OCI-LY1 (cell line): ENCODE measurements around the gene TRANK1.

Experiments used
- H2AFZ ChIP-seq: fragments of 200-600 bp; sonication (generic), shearing (Covaris generic); 2 replicates; pipeline ENCODE4 v1.6.0; 2014; ENCODE audit warnings: antibody characterized with exemption, mild to moderate bottlenecking, low read length
- H3F3A ChIP-seq: fragments of 200-600 bp; sonication (generic), shearing (Covaris generic); 2 replicates; pipeline ENCODE4 v1.6.0; 2014; ENCODE audit warnings: mild to moderate bottlenecking, antibody characterized with exemption, low read length, moderate library complexity; ENCODE audit not compliant: insufficient read depth
- H3K27ac ChIP-seq: fragments of 200-600 bp; sonication (generic); 2 replicates; pipeline ENCODE4 v1.5.1; 2014; ENCODE audit warnings: low read length, mixed run types, mild to moderate bottlenecking, low read depth; ENCODE audit not compliant: poor library complexity, severe bottlenecking
- H3K27me3 ChIP-seq: fragments of 200-600 bp; sonication (generic); 2 replicates; pipeline ENCODE4 v1.6.0; 2014; ENCODE audit warnings: antibody characterized with exemption, mild to moderate bottlenecking, low read length, moderate library complexity; ENCODE audit not compliant: insufficient read depth
- H3K36me3 ChIP-seq: fragments of 200-600 bp; sonication (generic); 2 replicates; pipeline ENCODE4 v1.6.1; 2014; ENCODE audit warnings: mild to moderate bottlenecking, antibody characterized with exemption, low read length, moderate library complexity, mixed read lengths; ENCODE audit not compliant: insufficient read depth
- H3K4me1 ChIP-seq: fragments of 200-600 bp; sonication (generic); 2 replicates; pipeline ENCODE4 v1.5.1; 2014; ENCODE audit warnings: mild to moderate bottlenecking, low read length, moderate library complexity; ENCODE audit not compliant: insufficient read depth, severe bottlenecking
- H3K4me2 ChIP-seq: fragments of 200-600 bp; sonication (generic), shearing (Covaris generic); 2 replicates; pipeline ENCODE4 v1.6.1; 2014; ENCODE audit warnings: low read length
- H3K4me3 ChIP-seq: fragments of 200-600 bp; sonication (generic); 2 replicates; pipeline ENCODE4 v1.5.1; 2014; ENCODE audit warnings: low read length, low read depth, mild to moderate bottlenecking, mixed read lengths; ENCODE audit not compliant: poor library complexity, severe bottlenecking
- H3K79me2 ChIP-seq: fragments of 200-600 bp; shearing (Covaris generic); 2 replicates; pipeline ENCODE4 v1.6.1; 2016; ENCODE audit warnings: mixed run types, low read length, mixed read lengths; ENCODE audit not compliant: insufficient read depth
- H3K9ac ChIP-seq: fragments of 200-600 bp; sonication (generic), shearing (Covaris generic); 2 replicates; pipeline ENCODE4 v1.6.1; 2014; ENCODE audit warnings: mild to moderate bottlenecking, low read length, mixed read lengths
- H3K9me2 ChIP-seq: fragments of 200-600 bp; sonication (generic), shearing (Covaris generic); 2 replicates; pipeline ENCODE4 v1.6.1; 2014; ENCODE audit warnings: low read depth, mild to moderate bottlenecking, low read length, mixed read lengths
- H3K9me3 ChIP-seq: fragments of 200-600 bp; shearing (Covaris generic); 2 replicates; pipeline ENCODE4 v1.6.1; 2014; ENCODE audit warnings: low read length, mixed read lengths
- H4K20me1 ChIP-seq: fragments of 200-600 bp; sonication (generic), shearing (Covaris generic); 2 replicates; pipeline ENCODE4 v1.6.0; 2016; ENCODE audit warnings: mild to moderate bottlenecking, low read length; ENCODE audit not compliant: insufficient read depth
- CTCF ChIP-seq: fragments of 200-600 bp; sonication (generic), shearing (Covaris generic); IDR thresholded peaks from 2 replicates; pipeline ENCODE4 v1.5.1; 2017; ENCODE audit warnings: mild to moderate bottlenecking, antibody characterized with exemption, low read length, moderate library complexity, mixed read lengths
- EZH2 ChIP-seq: fragments of 200-600 bp; sonication (generic), shearing (Covaris generic); IDR thresholded peaks from 2 replicates; pipeline ENCODE4 v1.8.0; 2017; ENCODE audit warnings: borderline replicate concordance, mixed run types, mild to moderate bottlenecking, antibody characterized with exemption, low read length, moderate library complexity, mixed read lengths

Gene TRANK1

DNA sequence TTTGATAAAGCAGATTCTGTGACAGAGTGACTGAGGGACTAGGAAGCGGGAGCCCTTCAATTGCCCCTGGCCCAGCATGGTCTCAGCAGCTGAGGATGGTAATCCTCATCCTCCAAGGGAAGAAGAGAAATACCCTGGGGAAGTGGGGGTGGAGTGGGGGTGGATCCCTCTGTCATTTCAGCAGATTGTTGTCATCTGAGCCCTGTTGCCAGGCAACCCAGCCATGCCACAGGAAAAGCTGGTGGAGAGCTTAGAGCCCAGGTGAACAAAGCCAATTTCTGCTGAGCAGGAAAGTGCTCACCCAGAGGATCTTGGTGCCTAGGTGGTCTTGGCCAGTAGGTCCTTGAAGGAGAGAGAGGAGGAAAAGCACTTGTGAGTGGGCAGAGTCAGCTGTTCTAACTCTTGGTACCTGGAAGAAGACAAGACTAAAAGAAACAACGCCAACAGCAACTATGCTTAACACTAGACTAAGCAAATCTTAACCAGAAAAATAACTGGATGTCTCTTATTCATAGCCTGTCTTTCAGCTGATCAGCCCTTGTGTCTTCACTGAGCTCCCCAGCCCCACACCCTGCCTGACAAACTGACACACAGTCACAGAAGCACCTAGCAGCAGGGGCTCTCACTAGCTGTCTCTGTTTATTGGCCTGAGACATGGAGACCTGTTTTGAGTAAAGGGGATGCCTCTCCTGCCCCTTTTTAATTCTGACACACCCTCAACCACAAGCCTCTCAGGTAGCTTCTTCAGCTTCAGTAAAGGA lies 140.4 kb downstream of the TRANK1 start:
- Histone ChIP-seq H3F3A (no peaks in the 10 kb centered on the region), H3K27ac (no peak overlapping the region), H3K4me1 (no peaks in the 10 kb centered on the region), H2AFZ (no peak overlapping the region), H3K4me3 (no peak overlapping the region), H3K79me2 (no peaks in the 10 kb centered on the region), H3K9ac (no peak overlapping the region), H3K36me3 (no peaks in the 10 kb centered on the region), H3K27me3 (no peaks in the 10 kb centered on the region), H3K9me2 (no peaks in the 10 kb centered on the region), H4K20me1 (no peaks in the 10 kb centered on the region), H3K9me3 (0 out of 2 replicates have a peak, but pooled peaks cover 6% of the 10 kb centered on the region), H3K4me2 (no peak overlapping the region)
- TF ChIP-seq CTCF (no peak), EZH2 (no peak)

GRCh38 chr3:36803091-36803791 lies 141.6 kb downstream of the TRANK1 start:
- H3K4me1 ChIP-seq = no peaks in the 10 kb centered on the region
- TF ChIP-seq CTCF = no peak
- TF ChIP-seq EZH2 = no peak
- no peak overlapping the region for H2AFZ ChIP-seq

GRCh38 chr3:36800533-36801116 lies 144.2 kb downstream of the TRANK1 start:
- Histone ChIP-seq H3K79me2 (no peaks in the 10 kb centered on the region), H3K9ac (no peak overlapping the region), H3K27me3 (no peaks in the 10 kb centered on the region), H3K9me2 (no peaks in the 10 kb centered on the region), H3K4me1 (no peaks in the 10 kb centered on the region), H3K4me2 (no peak overlapping the region), H3F3A (no peaks in the 10 kb centered on the region), H3K9me3 (0 out of 2 replicates have a peak, but pooled peaks cover 3% of the 10 kb centered on the region), H3K36me3 (no peaks in the 10 kb centered on the region), H3K4me3 (no peak overlapping the region), H4K20me1 (no peaks in the 10 kb centered on the region), H2AFZ (no peak overlapping the region), H3K27ac (no peak overlapping the region)
- TF ChIP-seq EZH2 = no peak
- no peak for TF ChIP-seq CTCF

More at GRCh38 chr3:36803091-36803791, 141.6 kb downstream of the TRANK1 start:
- no peaks in the 10 kb centered on the region for H3F3A ChIP-seq
- H3K9me3 ChIP-seq = 0 out of 2 replicates have a peak, but pooled peaks cover 6% of the 10 kb centered on the region
- H3K36me3 ChIP-seq = no peaks in the 10 kb centered on the region
- H3K9me2 ChIP-seq = no peaks in the 10 kb centered on the region
- H3K4me3 ChIP-seq = no peak overlapping the region
- no peaks in the 10 kb centered on the region for H3K27me3 ChIP-seq
- no peaks in the 10 kb centered on the region for H4K20me1 ChIP-seq
- H3K27ac ChIP-seq = no peak overlapping the region
- no peak overlapping the region for H3K4me2 ChIP-seq
- H3K79me2 ChIP-seq = no peaks in the 10 kb centered on the region
- H3K9ac ChIP-seq = no peak overlapping the region
